GM12801 (cell line): ENCODE data around the gene SLC13A2.

Experiments used
- TF ChIP-seq, protein P1 (sequence below): IDR thresholded peaks from one replicate; pipeline ENCODE4 v1.5.1; 2011; ENCODE audit warnings: control low read depth; ENCODE audit not compliant: insufficient read length; ENCODE audit errors: extremely low read depth

SLC13A2 gene

DNA sequence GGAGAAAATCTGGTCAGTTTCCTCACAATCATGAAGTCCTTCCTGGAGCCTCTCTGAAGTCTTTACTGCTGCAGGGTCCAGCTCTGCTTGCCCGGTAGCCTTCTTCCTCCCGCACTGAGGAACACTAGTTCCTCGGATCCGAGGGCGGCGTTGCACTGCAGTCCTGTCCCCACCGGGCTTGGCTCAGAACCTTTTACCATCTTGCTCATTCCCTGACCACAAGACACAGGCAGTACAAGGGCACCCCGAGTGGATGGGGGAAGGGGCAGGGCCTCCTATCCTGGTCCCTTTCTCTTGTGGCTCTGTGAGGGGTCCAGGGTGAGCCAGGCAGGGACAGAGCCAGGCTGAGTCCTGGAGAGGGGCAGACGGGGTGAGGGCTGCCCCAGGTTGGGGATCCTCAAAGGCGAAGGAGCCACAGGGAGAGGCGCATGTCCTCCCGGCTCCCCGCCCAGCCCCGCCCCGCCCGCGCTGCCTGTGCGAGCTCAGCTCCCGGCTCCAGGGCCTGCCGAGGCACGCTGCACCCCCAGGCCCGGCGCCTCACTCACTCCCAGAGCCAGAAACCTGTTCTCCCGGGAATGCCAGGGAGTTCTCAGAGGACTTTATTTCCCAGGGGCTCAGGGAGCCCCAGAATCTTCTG, 34.2 kb downstream of the SLC13A2 start:
- TF ChIP-seq, protein P1, sequence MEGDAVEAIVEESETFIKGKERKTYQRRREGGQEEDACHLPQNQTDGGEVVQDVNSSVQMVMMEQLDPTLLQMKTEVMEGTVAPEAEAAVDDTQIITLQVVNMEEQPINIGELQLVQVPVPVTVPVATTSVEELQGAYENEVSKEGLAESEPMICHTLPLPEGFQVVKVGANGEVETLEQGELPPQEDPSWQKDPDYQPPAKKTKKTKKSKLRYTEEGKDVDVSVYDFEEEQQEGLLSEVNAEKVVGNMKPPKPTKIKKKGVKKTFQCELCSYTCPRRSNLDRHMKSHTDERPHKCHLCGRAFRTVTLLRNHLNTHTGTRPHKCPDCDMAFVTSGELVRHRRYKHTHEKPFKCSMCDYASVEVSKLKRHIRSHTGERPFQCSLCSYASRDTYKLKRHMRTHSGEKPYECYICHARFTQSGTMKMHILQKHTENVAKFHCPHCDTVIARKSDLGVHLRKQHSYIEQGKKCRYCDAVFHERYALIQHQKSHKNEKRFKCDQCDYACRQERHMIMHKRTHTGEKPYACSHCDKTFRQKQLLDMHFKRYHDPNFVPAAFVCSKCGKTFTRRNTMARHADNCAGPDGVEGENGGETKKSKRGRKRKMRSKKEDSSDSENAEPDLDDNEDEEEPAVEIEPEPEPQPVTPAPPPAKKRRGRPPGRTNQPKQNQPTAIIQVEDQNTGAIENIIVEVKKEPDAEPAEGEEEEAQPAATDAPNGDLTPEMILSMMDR, result no peak

DNA sequence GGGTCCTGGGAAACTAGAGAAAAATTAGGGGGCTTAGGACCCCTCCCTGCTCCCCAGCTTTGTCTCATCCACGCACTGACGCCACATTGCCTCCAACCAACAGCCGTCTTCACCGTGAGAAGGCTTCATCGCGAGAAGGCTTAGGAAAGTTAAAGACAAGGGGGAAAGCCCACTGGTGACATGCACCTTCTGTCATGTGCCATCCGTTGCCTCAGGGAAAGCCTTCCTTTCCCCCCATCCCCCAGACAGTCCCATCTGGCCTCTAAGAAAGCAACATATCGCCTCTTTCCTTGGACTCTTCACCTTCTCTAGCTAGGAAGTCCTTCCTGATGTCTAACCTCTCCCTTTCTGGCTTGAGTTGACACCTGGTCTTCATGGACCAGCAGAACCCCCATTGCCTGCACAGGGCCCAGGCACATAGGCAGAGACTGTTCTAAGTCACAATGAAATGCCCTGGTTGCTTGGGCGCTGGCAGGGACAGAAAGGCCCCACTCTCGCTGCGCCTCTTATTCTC, 34.8 kb downstream of the SLC13A2 start:
- TF ChIP-seq, protein P1, result no peak

DNA sequence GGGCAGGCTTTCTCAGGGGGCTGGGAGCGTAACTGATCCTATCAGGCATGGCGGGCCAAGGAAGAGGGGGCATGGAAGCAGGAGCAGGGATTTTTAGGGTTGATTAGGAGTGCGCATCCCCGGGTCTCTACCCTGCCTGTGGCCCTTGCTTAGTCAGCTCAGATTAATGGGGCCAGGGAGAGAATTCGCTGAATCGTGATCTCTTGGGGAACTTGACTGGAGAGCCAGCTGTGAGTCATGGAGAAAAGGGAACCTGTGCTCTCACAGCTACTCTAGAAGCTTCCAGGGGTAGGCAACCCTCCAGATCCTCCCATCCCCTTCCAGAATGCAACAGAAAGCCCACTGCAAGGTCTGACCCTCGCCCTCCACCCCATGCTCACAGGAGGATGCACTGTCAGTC, 36.3 kb downstream of the SLC13A2 start:
- TF ChIP-seq, protein P1, result no peak

DNA sequence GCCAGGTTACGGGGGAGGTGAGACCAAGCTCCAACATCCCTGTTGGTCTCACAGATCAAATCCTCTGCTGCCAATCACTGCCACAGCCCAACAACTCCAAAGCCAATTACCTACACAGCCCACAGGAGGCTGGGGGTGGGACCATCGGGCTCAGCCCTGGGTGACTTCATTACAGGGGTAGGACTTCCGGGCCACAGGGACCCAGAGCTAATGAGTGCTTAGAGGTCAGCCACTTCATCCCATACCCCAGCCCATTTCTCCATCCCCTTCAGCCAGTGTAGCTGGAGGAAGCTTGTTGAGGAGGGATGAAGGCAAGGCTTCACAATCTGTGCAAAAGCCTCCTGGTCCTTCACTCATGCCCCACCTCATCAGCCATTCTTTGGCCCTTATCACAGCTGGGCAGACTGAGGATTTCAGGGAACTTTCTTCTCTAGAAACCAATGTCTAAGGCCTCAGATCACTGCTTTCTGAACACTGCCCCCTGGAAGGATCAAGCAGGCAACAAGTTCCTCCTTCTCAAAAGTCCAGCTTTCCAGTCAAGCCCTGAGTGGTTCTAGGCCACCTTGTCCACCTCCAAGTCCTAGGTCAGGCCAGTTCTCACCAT, 38.5 kb downstream of the SLC13A2 start:
- TF ChIP-seq, protein P1, result no peak

DNA sequence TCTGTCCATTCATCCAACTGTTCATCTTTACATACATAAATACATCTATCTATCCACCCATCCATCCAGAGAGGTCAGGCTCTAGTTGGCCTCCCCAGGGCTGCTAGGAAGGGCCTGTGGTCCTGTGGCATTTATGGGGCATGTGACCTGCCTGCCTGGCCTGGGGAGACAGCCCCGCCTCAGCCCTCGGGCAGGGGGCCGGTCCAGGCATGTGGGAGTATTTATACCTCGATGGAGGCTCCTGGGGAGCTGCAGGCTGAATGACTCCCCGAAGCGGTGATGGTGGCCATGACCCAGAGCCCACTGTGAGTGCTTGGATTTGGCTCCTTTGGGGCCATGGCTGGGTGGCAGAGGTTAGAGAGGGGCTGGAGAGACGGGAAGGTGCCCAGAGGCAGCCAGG, 40.0 kb downstream of the SLC13A2 start:
- TF ChIP-seq, protein P1, result no peak

DNA sequence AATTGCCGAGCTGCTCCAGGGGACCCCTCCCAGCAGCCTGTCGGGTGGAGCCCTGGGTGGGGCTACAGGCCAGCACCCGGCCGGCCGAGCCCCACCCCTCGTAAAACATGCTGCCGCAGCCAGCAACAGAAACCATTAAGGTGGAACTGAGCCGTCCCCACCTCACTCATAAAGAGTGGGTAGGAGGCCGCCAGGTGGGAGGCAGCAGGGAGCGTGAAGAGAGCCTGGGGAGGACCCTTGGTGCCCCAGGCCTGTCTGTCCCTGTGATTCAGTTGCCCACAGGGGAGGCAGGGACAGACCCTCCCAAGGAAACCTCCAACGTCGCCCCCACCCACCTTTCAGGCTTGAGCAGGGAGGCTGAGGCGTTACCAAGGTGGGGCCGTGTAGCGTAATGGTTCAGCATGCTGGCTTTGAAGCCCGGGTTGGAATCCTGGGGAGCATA, 41.1 kb downstream of the SLC13A2 start:
- TF ChIP-seq, protein P1, result no peak

DNA sequence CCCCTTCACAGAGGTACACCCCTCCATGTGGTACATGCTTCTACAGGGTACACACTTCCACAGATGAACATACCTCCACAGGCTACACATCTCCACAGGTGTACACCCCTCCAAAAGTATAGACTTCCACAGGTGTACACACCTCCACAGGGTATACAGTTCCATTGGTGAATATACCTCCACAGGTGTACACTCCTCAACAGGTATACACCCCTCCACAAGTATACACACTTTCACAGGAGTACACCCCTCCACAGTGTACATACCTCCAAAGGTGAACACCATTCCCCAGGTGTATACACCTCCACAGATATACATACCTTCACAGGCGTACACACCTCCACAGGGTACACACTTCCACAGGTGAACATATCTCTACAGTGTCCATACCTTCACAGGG, 42.1 kb downstream of the SLC13A2 start:
- TF ChIP-seq, protein P1, result no peak
